Stimulated activated CD8-positive, alpha-beta memory T cell treated with anti-CD3 and anti-CD28 coated beads, Interleukin-15, amount 100 ng/mL, for 48 hours (primary cell): ENCODE results near the gene ZNF746.
"Not testable (repeated sequence)": the region's sequence is repeated elsewhere in the genome, so short reads cannot be mapped to it uniquely, and the experiment has no call there.

ENCODE experiments used
- DNase-seq, 2 donors: peaks; one replicate each; pipeline ENCODE4 v3.0.0-alpha.2; 2020; ENCODE audit warnings: low read depth in 2 of 2

ZNF746 gene

DNA sequence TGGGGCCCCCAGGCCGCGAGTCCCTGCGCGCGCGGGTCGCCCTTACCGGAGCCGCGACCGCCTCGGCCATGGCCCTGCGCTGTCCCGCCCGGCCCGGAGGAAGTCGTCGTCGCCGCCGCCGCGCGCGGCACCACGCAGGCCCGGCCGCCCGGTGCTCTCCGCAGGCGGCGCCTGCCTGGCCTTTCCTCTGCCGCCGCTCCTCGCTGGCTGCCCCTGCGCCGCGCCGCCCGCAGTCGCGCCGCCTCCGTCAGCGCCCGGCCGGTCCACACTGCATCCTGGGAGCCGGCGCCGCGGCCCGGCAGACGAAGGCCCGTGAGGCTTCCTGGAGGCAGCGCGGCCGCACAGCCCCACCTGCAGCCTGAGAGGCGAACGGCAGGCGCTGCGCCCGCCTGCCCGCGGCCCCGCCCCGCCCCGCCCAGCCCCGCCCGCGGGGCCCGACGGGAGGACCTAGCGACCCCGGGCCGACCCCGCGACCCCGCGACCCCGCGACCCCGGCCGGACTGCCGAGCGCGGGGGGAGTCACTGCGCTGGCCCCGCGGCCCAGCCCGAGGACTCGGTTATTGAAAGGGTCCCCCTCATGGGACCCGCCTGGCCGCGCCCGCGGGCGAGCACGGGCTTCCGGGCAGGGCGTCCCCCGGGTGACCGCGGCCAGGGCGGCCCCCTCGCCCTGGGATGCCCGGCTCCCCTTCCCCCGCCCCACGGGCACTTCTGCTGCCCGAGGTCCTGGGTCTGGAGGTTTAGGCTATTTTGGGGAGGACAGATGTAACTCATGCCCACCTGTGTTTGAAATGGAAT is at the start of gene ZNF746:
ZNF746 (minus strand) TSS at position 343 of the 795 bp plus-strand sequence; CDS start at position 70, 273 bp downstream.
- DNase-seq = peak; percentile 80

- DNase-seq = no peak
Observed at GRCh38 chr7:149547126-149547525, 49.5 kb upstream of the ZNF746 start.

DNA sequence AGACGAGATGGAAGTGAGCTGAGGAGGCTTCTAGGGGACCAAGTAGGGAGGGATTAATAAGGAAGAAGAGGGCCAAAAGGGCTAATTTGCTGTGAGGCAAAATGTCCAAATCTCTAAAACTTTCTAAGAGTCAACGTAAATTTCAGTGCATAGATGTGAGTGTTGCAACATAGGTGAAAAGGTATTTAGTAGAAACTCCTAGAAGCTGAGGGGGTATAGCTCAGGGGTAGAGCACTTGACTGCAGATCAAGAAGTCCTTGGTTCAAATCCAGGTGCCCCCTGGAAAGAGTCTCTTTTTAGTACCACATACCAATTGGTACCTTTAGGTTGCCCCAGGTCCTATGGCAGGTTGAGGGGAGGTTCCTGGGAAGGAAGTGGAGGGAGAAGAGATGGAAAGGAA is 48.7 kb upstream of the ZNF746 start:
- DNase-seq = no peak

DNA sequence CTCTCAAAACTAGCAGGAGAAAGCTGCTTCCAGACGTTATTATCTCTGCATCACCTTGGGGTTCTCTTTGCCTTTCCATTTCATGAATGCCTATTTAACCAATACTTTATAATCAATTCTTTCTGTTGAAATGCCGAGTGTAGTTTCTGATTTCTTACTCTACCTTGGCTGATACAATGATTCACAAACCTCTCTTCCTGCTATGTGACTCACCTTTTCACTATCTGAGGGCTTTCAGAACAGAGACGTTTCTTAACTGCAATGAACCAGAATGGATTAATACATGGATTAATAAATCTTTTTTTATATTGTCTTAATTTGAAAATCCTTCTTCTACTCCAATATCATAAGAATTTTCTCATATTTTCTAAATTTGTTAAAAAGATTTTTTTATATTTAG is 46.4 kb upstream of the ZNF746 start:
- DNase-seq = no peak

GRCh38 chr7:149532654-149533053 is 35.0 kb upstream of the ZNF746 start:
- DNase-seq = no peak

DNA sequence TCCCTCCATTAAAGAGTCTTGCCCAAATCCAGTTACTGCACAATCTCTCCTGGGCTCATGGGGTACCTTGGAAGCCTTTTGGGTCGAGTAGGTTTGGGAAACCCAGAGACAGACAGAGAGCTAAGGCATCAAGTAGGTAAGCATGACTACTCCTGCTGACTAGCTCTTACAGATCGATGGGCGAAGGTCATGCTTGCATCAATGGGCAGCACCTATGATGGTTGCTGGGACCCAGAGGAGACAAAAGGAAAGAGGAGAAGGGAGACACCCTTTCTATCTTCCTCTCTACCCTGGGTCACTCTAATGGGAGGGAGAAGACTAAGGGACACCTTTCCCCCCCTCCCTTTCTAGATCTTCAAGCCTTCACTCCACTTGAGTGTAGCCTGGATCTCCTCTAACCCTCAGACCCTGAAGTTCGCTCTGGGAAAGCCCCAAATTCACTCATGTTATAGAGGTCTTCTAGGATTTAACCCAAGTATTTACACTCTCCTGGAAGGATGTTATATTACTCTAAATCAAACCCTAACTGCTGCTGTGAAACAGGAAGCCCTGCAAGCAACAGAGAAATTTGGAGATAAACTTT is 31.6 kb upstream of the ZNF746 start:
- DNase-seq = no peak

GRCh38 chr7:149527414-149527813 is 29.8 kb upstream of the ZNF746 start:
- no peak for DNase-seq

- DNase-seq = no peak
Observed at GRCh38 chr7:149525280-149525679, 27.7 kb upstream of the ZNF746 start.

GRCh38 chr7:149524394-149524793 is 26.8 kb upstream of the ZNF746 start:
- no peak for DNase-seq

DNA sequence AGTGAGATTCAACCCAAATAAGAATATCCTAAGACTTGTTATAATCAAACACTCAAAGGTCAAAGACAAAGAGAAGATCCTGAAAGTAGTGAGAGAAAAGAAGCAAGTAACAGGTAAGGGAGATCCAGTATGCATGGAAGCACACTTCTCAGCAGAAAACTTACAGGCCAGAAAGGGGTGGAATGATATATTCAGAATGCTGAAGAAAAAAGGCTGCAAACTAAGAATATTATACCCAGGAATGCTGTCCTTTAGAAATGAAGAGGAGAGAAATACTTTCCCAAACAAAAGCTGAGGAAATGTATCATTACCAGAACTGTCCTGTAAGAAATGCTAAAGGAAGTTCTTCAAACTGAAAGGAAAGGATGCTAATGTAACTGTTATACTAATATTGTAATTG is 12.6 kb upstream of the ZNF746 start:
- DNase-seq = no peak

DNA sequence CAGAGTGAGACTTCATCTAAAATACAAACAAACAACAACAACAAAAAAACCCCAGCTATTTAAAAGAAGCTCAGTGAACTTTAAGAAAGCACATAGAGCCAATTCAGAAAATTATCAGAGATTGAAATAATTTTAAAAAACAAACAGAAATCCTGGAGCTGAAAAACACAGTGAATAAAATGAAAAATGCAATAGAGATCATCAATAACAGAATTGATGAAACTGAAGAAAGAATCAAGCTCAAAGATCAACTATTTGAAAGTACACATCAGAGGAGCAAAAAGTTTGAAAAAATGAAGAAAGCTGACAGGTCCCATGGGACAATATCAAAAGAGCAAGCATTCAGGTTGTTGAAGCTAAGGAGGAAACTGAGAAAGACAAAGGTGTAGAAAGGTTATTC is 12.2 kb upstream of the ZNF746 start:
- DNase-seq = no peak

DNA sequence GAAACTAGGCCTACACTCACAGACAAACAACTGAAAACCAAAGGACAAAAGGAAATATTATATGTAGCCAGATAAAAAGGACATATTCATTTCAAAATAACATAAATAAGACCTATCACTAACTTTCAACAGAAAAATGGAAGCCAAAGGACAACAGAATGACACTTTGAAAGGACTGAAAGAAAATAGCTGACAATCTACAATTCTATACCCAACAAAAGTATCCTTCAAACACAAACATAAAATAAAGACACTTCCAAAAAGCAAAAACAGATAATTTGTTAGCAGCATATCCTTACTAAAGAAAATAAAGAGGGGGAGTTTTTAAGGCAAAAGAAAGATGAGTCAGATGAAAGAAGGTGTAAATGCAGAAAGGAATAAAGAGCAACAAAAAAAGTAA is 7.9 kb upstream of the ZNF746 start:
- DNase-seq = no peak

GRCh38 chr7:149501651-149502050 is 4.0 kb upstream of the ZNF746 start:
- no peak for DNase-seq

- no peak for DNase-seq
Observed at GRCh38 chr7:149500910-149501309, 3.3 kb upstream of the ZNF746 start.

GRCh38 chr7:149500201-149500600 is 2.6 kb upstream of the ZNF746 start:
- no peak for DNase-seq

- DNase-seq = no peak
Observed at GRCh38 chr7:149498811-149499210, 1.2 kb upstream of the ZNF746 start.

GRCh38 chr7:149496642-149497391 is 792 bp downstream of the ZNF746 start:
- peak in 1 of 2 donors; percentile 25 for DNase-seq

DNA sequence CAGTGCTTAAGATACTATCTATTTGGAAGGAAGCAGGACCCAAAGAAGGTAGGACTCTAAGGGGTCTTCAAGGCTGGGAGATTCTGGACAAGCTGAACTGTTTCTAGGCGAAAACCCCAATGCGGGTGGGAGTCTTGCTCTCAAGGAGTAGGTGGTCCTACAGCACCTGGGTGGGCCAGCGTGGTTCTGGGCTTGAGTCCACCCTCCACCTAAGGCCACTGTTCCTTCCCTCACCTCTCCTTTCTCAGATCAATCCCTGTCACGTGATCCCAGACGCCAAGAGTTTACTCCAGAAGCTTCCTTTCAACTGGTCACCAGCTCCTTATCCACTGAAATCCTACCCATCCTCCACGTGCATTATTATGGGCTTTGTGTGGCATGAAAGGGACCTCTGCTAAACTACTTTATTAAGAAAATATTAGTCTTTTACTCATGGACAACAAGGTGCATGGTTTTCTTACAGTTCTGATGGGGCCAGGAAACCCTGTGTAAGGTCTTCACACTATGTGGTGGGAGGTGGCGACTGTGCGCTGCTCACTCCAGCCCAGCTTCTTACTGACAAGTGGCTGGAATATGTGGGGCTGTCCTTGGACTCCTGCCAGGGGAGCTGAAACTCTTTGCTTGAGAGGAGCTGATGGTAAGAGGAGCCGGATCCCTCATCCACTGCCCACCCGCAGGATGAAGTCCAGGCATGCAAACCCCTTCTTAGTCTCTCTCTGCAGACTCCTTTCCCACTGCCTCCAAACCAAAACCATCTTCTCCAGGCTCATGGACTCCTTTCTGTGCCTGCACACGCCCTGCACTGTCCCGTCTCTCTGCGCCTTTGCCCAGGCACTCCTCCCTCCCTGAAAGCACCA is 1.6 kb downstream of the ZNF746 start:
- no peak for DNase-seq

DNA sequence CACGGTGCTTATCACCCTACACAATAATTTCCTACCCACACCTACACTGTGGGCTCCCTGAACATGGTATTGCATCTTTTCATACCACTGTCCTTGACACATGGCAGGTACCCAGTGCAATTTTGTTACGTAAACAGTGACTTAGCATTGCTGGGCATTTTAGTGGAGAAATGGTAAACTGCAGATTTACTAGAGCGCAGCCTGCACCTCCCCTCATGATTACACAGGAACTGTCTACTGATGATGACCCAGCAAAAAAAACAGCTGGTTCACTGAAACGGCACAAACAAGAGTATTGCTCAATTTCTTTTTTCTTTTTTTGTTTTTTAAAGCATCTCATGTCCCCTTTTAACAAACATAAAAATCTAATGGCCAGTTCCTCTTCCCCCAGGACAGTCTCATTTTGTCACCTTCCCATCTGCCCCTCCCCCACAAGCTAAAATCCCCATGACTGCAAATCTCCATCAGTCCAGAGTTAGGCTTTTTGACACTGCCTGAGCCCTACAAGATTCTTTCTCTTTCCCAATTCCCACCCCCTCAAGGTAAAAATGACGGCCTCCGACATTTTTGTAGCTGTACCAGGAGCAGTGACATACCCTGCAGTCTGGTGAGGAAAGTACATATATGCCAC is 2.8 kb downstream of the ZNF746 start:
- DNase-seq = no peak

GRCh38 chr7:149493975-149494374 is 3.6 kb downstream of the ZNF746 start:
- DNase-seq = not testable (repeated sequence)

GRCh38 chr7:149493366-149493765 is 4.2 kb downstream of the ZNF746 start:
- DNase-seq = no peak
